HFF-Myc (cell line): ENCODE data around the gene PDCD6IP.

Source experiments
- DNase-seq: peaks from one replicate; pipeline ENCODE4 v3.0.0-alpha.2; 2011; ENCODE audit warnings: low read depth; ENCODE audit errors: extremely low read depth
- H3K4me3 ChIP-seq: replicated peaks from 2 replicates; pipeline ENCODE4 v1.5.1; 2011; ENCODE audit warnings: low read depth, mild to moderate bottlenecking, control low read depth, low read length
- CTCF ChIP-seq: IDR thresholded peaks from 2 replicates; pipeline ENCODE4 v1.5.1; 2012; ENCODE audit warnings: mild to moderate bottlenecking, low read depth, low read length, control low read depth; ENCODE audit errors: missing control alignments

Gene PDCD6IP

GRCh38 chr3:33900440-33900808 lies 102.0 kb downstream of the PDCD6IP start:
- no peak for DNase-seq
- H3K4me3 ChIP-seq: no peak overlapping the region
- no peak for TF ChIP-seq CTCF

GRCh38 chr3:33900809-33901505 lies 102.5 kb downstream of the PDCD6IP start:
- no peak for DNase-seq
- no peak for TF ChIP-seq CTCF
- H3K4me3 ChIP-seq: no peak overlapping the region

- no peak overlapping the region for H3K4me3 ChIP-seq
- no peak for TF ChIP-seq CTCF
- DNase-seq: no peak
These were observed 103.6 kb downstream of the PDCD6IP start for GRCh38 chr3:33901862-33902563.

- DNase-seq: no peak
- no peak for TF ChIP-seq CTCF
- H3K4me3 ChIP-seq: no peak overlapping the region
These were observed 106.3 kb downstream of the PDCD6IP start for GRCh38 chr3:33904730-33905129.

GRCh38 chr3:33908250-33908851 lies 109.9 kb downstream of the PDCD6IP start:
- H3K4me3 ChIP-seq: no peak overlapping the region
- DNase-seq: no peak
- TF ChIP-seq CTCF: no peak

GRCh38 chr3:33909547-33909946 lies 111.1 kb downstream of the PDCD6IP start:
- no peak overlapping the region for H3K4me3 ChIP-seq
- DNase-seq: no peak
- no peak for TF ChIP-seq CTCF
